ENCODE data around the gene DDX49.

GRCh38 chr19:18908917-18909619, 10.4 kb upstream of the DDX49 start:
- TF ChIP-seq CTCF (IDR thresholded peaks at IDR 0.05; ENCODE audit: insufficient read depth, low read length, poor library complexity, severe bottlenecking) (no peak), EZH2phosphoT487 (conservative IDR thresholded peaks at IDR 0.05; ENCODE audit: low read length) (no peak)
